CD4-positive, alpha-beta T cell treated with Interleukin-6 for 4 hours (primary cell): Measurements from ENCODE around the gene REG3G.

Source experiments
- DNase-seq: peaks from one replicate; pipeline ENCODE4 v3.0.0-alpha.2; 2020; ENCODE audit warnings: mixed read lengths

The REG3G gene

DNA sequence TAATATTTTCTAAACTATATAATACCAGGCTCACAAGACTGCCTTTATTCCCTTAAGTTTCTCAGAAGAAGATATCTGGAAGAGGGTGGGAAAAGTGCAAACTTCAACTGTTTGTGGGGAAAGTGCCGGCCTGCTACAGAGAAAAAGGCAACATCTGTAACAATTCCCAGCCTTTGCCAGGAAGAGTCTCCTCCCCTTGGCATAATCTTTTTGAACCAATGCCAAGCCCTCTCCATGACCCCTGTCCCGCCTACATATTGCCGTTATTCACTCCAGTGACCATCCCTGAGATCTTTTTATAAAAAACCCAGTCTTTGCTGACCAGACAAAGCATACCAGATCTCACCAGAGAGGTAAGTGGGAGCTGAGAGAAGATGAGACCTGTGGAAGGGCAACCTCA, at the start of gene REG3G:
Gene REG3G (plus strand): TSS at position 282 of the 400 bp plus-strand sequence. CDS start 392 bp downstream, outside the sequence.
- no peak for DNase-seq

DNA sequence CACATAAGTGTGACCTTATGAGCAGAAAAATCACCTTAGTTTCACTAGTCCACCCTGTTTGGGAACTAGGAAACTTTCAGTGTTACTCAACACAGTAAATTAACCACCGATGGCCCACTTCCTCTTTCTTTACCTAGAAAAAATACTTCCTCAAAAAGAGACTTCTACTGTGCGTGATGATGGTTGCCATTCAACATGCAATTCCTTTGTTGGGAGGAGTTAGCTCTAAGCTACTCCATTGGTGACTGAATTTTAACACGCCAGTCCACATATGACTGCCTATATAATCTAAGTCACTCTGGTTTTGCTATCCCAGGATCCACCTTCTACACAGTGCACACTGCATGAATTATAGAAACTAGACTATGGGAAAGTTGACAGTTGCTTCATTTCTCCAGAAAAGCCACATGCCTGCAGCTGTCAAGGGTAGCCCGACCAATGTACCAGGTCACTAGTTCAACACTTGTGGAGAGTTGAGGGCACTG, 47.8 kb upstream of the REG3G start:
- no peak for DNase-seq

GRCh38 chr2:78978340-78978739, 47.2 kb upstream of the REG3G start:
- no peak for DNase-seq

DNA sequence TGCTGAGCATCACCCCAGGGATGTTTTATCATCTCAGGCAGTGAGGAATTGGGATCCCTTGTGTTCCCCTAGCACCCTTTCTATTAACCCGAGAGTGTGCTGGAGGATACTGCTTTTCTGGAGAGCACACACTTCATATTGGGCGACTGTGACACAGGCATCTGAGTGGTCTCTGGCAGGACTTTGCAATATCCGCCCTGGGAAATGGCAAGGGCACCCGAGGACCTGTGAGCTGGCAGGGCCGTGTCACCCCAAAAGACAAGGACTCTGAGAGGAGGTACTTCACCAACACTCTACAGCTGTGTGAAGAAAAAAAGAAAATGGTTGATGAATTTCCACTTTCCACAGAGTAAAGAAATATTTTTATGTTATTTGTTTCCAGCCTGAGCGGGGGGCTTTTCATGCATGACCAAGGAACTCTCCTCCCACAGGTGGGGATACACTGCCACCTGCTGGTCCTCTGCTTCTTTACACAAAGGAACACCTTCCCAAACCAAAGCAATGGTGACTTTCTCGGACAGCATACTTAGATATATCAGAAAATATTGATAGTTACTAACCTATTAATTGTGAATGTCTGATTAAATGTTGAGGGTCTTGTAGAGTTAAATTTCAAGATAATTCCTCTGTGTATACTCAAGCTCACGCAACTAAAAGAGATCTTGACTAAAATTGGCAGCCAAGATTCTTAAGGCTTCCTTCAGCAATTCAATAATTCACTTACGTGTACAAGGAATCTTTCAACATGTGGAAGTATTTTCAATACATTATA, 45.9 kb upstream of the REG3G start:
- no peak for DNase-seq

DNA sequence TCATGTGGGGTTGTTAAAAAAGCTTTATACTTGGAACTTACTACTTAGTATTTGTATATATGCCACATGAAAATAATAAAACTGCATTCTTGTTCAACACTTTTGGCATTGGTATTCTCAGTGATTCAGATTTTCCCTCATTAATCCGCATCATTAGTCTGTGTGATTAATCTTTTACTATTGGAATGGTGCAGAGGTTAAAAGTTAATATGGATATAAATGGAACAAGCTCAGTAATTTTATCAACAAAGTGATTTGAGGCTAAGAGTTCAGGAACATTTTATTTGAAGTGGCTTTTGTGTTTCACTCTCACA, 45.4 kb upstream of the REG3G start:
- DNase-seq: no peak

DNA sequence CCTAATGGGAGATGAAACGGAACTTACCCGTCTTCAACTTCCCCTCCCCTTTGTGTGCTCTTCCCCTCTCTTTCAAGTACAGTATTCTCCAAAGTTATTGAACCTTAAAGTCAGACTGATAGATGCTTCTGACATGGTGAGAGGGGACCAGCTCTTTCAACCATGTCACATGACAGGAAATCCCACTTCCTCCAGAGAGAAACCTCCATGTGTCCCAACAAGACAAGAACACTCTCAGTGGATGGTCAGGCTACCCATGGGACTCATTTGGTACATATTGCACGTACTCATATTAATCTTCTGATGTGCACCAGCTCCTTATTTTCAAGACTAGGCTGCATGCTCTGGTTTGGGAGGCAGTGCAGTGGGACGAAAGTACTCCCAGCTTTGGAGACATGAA, 44.6 kb upstream of the REG3G start:
- DNase-seq: no peak

DNA sequence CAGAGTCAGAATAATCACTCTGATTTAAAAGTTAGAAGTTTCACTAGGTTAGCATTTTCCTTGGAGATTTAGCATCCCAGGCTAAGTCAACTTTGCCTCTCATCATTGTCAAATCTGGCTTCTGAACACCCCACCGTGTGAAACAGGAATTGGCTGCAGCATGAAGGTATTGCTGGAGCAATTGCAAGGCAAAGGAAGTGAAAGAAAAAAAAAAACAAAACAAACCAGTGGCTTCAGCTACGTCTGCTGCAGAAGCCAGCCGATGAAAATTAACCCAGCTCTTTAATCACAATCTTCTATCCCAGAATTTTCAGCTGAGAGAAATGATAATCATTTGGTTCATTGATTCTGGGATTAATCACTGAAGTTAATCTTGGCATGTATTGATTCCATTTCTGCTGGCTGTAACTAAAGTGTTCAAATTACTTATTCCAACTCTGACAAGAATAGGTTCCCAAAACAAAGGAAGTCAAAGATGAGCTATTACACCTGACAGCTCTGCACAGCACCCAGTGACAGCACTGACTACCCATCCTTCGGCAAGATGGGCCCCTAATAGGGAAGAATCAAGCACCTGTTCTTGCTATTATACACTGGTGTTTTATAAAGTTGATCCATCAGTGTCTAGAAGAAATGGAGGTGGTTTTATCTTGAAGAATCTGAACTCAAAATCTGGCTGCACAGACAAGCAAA, 42.7 kb upstream of the REG3G start:
- DNase-seq: no peak

- no peak for DNase-seq
Measured at GRCh38 chr2:78984386-78984785, 41.1 kb upstream of the REG3G start.

DNA sequence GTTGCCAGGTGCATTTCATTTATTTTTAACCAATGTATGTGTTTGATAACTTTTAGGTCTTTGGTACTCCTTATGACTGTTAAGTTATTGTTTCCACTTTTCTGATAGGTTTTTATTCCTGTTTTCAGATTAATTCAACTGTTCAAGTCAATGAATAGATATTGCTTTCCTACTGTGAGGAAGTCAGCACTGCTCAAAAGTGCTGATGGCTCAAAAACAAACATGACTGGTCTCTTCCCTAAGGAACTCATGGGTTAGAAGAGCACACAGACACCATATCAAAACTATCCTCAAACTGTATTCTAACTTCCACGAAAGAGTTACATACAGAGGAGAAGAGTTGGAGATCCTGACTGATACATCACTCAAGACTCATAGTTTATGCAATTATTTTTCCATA, 39.9 kb upstream of the REG3G start:
- DNase-seq: no peak

- DNase-seq: no peak
Measured at GRCh38 chr2:78989051-78989450, 36.5 kb upstream of the REG3G start.

- DNase-seq: no peak
Measured at GRCh38 chr2:78992451-78992806, 33.1 kb upstream of the REG3G start.

- DNase-seq: no peak
Measured at GRCh38 chr2:78992807-78993517, 32.5 kb upstream of the REG3G start.

GRCh38 chr2:78993518-78994148, 31.9 kb upstream of the REG3G start:
- DNase-seq: no peak

- DNase-seq: no peak
Measured at GRCh38 chr2:78994789-78995188, 30.7 kb upstream of the REG3G start.

- DNase-seq: no peak
Measured at GRCh38 chr2:78999406-78999805, 26.1 kb upstream of the REG3G start.

DNA sequence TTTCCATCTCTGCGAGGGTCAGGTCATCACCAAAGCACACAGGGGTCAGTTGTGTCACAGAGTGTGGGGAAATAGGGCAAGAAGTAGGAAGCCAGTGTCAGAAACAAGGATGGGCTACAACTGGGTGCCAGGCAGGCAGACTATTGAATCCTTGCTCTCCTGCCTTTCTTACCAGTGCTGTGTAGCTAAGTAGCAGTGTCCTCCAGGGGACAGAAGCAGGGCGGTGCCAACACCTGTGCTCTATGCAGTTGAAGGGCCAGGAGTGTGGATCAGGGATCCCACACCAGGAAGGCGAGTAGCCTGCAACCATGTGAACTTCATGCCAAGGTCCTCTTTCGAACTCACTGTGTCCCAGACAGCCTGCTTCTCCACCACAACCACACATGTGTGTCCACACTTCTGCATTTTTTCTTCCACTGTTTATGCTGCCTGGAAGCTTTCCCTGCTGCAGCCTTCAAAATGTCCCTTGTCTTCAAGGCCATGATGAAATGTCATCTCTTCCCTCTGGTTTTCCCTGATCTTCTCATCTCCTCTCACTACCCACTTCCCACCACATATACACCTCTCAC, 25.4 kb upstream of the REG3G start:
- no peak for DNase-seq

DNA sequence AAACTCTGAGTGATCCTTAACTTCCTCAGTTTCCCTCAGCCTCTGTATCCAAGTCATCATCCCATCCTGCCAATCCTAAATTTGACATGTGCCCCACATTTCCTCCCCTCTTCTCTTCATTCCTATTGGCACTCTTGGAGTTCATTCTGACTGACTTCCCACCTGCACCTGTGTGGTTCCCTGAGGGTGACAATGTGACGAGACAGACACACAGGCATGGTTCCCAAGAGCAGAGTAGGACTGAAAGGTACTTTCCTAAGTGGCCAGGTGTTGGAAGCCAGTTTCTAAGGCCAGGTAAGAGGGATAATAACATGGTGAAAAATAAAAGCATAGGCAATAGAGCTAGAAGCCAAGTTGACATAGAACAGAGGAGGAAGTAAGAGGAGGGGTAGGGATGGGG, 24.2 kb upstream of the REG3G start:
- no peak for DNase-seq

GRCh38 chr2:79004680-79005079, 20.8 kb upstream of the REG3G start:
- DNase-seq: no peak

- no peak for DNase-seq
Measured at GRCh38 chr2:79005216-79005615, 20.3 kb upstream of the REG3G start.

GRCh38 chr2:79009388-79009787, 16.1 kb upstream of the REG3G start:
- no peak for DNase-seq

DNA sequence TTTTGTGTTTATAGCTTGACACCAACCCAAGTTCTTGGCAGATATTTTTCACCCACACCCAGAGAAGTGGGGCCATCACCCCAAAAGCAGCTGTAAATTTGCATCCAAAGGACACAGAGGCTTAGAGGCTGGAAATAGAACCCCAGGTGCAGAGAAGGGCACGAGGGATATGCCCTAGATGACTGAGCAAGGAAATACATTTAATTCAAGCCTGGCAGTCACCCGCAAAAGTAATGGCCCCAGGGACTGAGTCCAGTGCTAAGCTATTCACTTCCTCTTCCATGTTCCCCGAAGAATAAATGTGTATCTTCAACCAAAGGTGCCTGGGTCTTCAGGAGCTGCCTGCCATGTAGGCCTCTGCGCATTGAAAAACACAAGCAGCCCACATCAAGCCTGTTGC, 14.0 kb upstream of the REG3G start:
- no peak for DNase-seq

DNA sequence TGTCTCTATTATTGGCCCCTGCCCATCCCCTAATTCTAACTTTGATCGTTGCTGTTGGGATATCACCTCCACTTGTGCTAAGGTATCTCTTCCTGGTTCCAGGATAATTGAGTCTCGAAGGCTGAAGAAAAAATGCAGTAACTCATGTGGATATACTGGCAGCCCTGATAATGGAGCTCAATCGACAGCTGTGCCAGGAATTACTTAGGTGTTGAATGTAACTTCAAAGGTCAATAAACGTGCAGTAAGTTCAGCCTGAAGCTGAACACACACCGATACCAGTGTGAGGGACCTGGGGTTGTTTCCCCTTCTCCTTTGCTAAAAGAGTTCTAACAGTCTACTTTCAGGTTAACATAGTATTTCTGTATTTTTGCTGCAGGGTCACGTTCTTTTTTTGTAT, 11.9 kb upstream of the REG3G start:
- DNase-seq: no peak

- no peak for DNase-seq
Measured at GRCh38 chr2:79016342-79016741, 9.2 kb upstream of the REG3G start.
